HG03095 (cell line): ENCODE results near the gene HACL1.

Source experiments
- ATAC-seq: cut with Tn5 transposase; IDR thresholded peaks from one replicate; pipeline ENCODE4 v1.9.1; 2021; ENCODE audit warnings: moderate library complexity; ENCODE audit not compliant: unreplicated experiment

Gene HACL1

GRCh38 chr3:15601399-15602145 is at the start of gene HACL1, which contains the start of gene BTD:
Gene HACL1 (minus strand): TSS chr3:15601569. CDS start chr3:15601463, 106 bp downstream.
Gene BTD (plus strand): TSS chr3:15601745. CDS start chr3:15635440, 33,695 bp downstream.
- peak; percentile 90 for ATAC-seq

- no peak for ATAC-seq
These were observed 48.5 kb upstream of the HACL1 start for GRCh38 chr3:15649858-15650257.

GRCh38 chr3:15649341-15649740 is 48.0 kb upstream of the HACL1 start:
- no peak for ATAC-seq

GRCh38 chr3:15647611-15648167 is 46.3 kb upstream of the HACL1 start:
- peak; percentile 93 for ATAC-seq

- peak; percentile 13 for ATAC-seq
These were observed 45.6 kb upstream of the HACL1 start for GRCh38 chr3:15646851-15647511.

- ATAC-seq = no peak
These were observed 44.6 kb upstream of the HACL1 start for GRCh38 chr3:15645740-15646501.

GRCh38 chr3:15645246-15645645 is 43.9 kb upstream of the HACL1 start:
- no peak for ATAC-seq

GRCh38 chr3:15638891-15639262 is 37.5 kb upstream of the HACL1 start:
- ATAC-seq = no peak

GRCh38 chr3:15638193-15638890 is 37.0 kb upstream of the HACL1 start:
- no peak for ATAC-seq

GRCh38 chr3:15637131-15637951 is 36.0 kb upstream of the HACL1 start:
- no peak for ATAC-seq

GRCh38 chr3:15636028-15636709 is 34.8 kb upstream of the HACL1 start:
- peak; percentile 49 for ATAC-seq

GRCh38 chr3:15635121-15635661 is 33.8 kb upstream of the HACL1 start:
- ATAC-seq = no peak

GRCh38 chr3:15634671-15635070 is 33.3 kb upstream of the HACL1 start:
- no peak for ATAC-seq

GRCh38 chr3:15633766-15634598 is 32.6 kb upstream of the HACL1 start:
- ATAC-seq = no peak

GRCh38 chr3:15633159-15633558 is 31.8 kb upstream of the HACL1 start:
- ATAC-seq = no peak

GRCh38 chr3:15632212-15632580 is 30.8 kb upstream of the HACL1 start:
- no peak for ATAC-seq

GRCh38 chr3:15631426-15632211 is 30.2 kb upstream of the HACL1 start:
- no peak for ATAC-seq
